Gastrocnemius medialis (tissue), 4 donors: ENCODE measurements around the gene LTA.

ENCODE experiments used
- POLR2A ChIP-seq, 2 donors: fragments of 450-650 bp; IDR thresholded peaks; one replicate each; pipeline ENCODE4 v1.6.1; 2017; ENCODE audit warnings: antibody characterized with exemption in 2 of 2, mild to moderate bottlenecking in 2 of 2, moderate library complexity in 2 of 2
- TF ChIP-seq, protein P1 (sequence below), 5 experiments: fragments of 450-650 bp in 3 of 5; fragments of 200-600 bp in 2 of 5; sonication (generic) in 2 of 5; IDR thresholded peaks in 4 of 5; conservative IDR thresholded peaks in 1 of 5; 1 replicate in 4 of 5; 2 replicates in 1 of 5; pipeline ENCODE4 v1.5.1; 2016 to 2019; ENCODE audit warnings: antibody characterized with exemption in 5 of 5, mild to moderate bottlenecking in 3 of 5, moderate library complexity in 3 of 5

DNA sequence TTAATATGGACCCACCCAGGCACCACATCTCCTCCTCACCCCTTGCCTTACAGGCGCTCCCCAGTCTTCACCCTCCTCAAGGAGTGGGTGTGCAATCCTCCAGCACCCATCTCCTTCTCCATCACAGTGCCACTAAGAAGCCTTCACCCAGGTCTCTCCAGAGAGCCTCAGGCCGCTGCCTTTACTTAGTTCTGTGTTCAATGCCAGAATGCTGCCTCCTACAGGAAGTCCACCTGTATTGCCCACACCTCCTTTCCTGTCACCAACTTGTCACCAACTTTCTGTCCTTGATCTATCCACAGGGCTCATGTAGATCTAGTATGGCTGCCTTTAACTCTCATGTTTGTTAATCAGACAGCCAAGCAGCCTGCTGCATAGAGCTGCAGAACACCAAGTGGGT, 13.4 kb downstream of the LTA start:
- TF ChIP-seq, protein P1, sequence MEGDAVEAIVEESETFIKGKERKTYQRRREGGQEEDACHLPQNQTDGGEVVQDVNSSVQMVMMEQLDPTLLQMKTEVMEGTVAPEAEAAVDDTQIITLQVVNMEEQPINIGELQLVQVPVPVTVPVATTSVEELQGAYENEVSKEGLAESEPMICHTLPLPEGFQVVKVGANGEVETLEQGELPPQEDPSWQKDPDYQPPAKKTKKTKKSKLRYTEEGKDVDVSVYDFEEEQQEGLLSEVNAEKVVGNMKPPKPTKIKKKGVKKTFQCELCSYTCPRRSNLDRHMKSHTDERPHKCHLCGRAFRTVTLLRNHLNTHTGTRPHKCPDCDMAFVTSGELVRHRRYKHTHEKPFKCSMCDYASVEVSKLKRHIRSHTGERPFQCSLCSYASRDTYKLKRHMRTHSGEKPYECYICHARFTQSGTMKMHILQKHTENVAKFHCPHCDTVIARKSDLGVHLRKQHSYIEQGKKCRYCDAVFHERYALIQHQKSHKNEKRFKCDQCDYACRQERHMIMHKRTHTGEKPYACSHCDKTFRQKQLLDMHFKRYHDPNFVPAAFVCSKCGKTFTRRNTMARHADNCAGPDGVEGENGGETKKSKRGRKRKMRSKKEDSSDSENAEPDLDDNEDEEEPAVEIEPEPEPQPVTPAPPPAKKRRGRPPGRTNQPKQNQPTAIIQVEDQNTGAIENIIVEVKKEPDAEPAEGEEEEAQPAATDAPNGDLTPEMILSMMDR (IDR thresholded peaks at IDR 0.05 in 4 of 5, conservative IDR thresholded peaks at IDR 0.05 in 1 of 5), result no peak
- TF ChIP-seq POLR2A (IDR thresholded peaks at IDR 0.05), result no peak
